ENCODE results near the gene LHX4. TPM values are rescaled to one million over a fixed set of nuclear protein-coding genes. Genes with fewer than 3 reads are reported as not detected.

The LHX4 gene
- total and polyA plus RNA-seq, 2 experiments from 2014 or later, result 0.30 TPM; not detected in 1

DNA sequence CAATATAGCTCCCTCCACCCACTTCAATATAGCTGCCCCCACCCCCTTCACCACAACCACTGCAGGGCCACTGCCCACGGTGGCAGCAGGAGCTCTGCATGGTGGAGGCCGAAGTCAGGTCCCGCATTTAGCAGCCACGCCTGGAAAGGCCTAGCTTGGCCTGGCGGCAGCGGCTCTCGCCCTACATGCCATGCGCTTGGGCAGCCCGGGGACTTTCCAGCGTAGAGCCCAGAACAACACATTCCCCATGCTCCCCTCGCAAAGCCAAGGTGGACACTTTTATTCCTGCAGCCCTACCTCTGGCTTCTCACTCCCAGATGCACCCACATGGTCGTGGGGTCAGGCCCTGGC, 37.1 kb downstream of the LHX4 start:
- TF ChIP-seq EZH2 (IDR thresholded peaks at IDR 0.05; ENCODE audit: insufficient read depth, poor library complexity, severe bottlenecking) (no peak), EZH2phosphoT487 (IDR thresholded peaks at IDR 0.05; ENCODE audit: insufficient read depth, low read depth) (no peak)
- H3K27ac ChIP-seq, result no peak overlapping the region
- H3F3A ChIP-seq (ENCODE audit: insufficient read depth), result no peaks in the 10 kb centered on the region
- no peak overlapping the region for H2AFZ ChIP-seq
- in situ Hi-C loops (cut with MboI), result no loop called here
- no peaks in the 10 kb centered on the region for H3K36me3 ChIP-seq (ENCODE audit: low read depth)
- no peak overlapping the region for H3K4me3 ChIP-seq
- no peaks in the 10 kb centered on the region for H3K79me2 ChIP-seq (ENCODE audit: insufficient read depth)
- 92 to 93% methylated on average over 12 of the region's 12 CpGs for WGBS, 2 experiments (ENCODE audit: low coverage in 1 of 2, low lambda C conversion rate in 2 of 2, missing lambda C conversion rate in 2 of 2)
- no peaks in the 10 kb centered on the region for H3K9me2 ChIP-seq (ENCODE audit: insufficient read depth)
- H3K27me3 ChIP-seq (replicated peaks; ENCODE audit: insufficient read depth), result 0 out of 2 replicates have a peak, but pooled peaks cover 5% of the 10 kb centered on the region
- no peak overlapping the region for H3K9ac ChIP-seq
- H4K20me1 ChIP-seq (ENCODE audit: insufficient read depth), result no peaks in the 10 kb centered on the region
- no peak for DNase-seq
- H3K4me2 ChIP-seq (ENCODE audit: unreplicated experiment), result no peak overlapping the region
- no peaks in the 10 kb centered on the region for H3K4me1 ChIP-seq (ENCODE audit: insufficient read depth)
- no peaks in the 10 kb centered on the region for H3K9me3 ChIP-seq (ENCODE audit: low read depth)

DNA sequence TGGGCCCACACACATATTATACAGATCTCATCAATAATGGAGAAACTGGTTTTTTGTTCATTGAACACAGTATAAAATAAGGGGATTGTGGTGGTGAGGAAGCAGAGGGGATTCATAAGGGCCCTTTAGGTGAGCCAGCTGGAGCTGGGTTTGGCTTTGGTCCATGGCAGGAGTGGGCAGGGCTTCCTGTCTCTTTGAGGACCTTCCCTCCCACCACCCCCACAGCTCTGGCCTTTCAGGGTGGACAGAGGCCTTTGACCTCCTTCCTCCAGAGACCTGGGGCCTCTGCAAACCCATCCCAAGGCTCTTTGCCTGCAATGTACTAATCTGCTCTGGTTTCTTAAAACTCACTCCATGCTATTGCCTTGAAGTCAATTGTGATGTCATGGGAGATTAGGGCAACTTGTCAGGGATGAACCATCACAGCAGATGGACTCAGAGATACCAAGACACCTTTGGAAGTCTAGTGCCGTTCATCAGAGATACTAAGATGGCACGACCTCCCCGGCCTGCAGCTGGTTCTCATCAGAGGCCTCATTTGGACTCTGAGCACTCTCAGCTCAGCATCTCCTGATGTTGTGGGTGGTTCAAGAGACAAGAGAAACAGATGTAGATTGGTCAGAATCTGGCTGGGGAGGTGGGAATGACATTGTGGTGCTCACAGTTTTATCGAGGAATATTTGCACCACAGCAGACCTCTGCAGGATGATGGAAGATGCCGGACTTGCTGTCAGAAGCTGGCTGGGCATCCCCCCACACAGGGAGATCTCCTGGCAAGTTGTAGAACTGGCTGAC, 37.9 kb downstream of the LHX4 start:
- no peaks in the 10 kb centered on the region for H3F3A ChIP-seq (ENCODE audit: insufficient read depth)
- no peak overlapping the region for H3K9ac ChIP-seq
- no peak overlapping the region for H3K4me2 ChIP-seq (ENCODE audit: unreplicated experiment)
- no peaks in the 10 kb centered on the region for H3K36me3 ChIP-seq (ENCODE audit: low read depth)
- H3K4me1 ChIP-seq (ENCODE audit: insufficient read depth), result no peaks in the 10 kb centered on the region
- no peak overlapping the region for H2AFZ ChIP-seq
- no peaks in the 10 kb centered on the region for H3K9me2 ChIP-seq (ENCODE audit: insufficient read depth)
- H3K79me2 ChIP-seq (ENCODE audit: insufficient read depth), result no peaks in the 10 kb centered on the region
- H3K27me3 ChIP-seq (replicated peaks; ENCODE audit: insufficient read depth), result no peaks in the 10 kb centered on the region
- no peak overlapping the region for H3K27ac ChIP-seq
- H3K4me3 ChIP-seq, result no peak overlapping the region
- H3K9me3 ChIP-seq (ENCODE audit: low read depth), result no peaks in the 10 kb centered on the region
- no peak for DNase-seq
- TF ChIP-seq EZH2 (IDR thresholded peaks at IDR 0.05; ENCODE audit: insufficient read depth, poor library complexity, severe bottlenecking), result no peak
- TF ChIP-seq EZH2phosphoT487 (IDR thresholded peaks at IDR 0.05; ENCODE audit: insufficient read depth, low read depth), result no peak
- H4K20me1 ChIP-seq (ENCODE audit: insufficient read depth), result no peaks in the 10 kb centered on the region
- in situ Hi-C loops (cut with MboI), result no loop called here
- WGBS, 2 experiments (ENCODE audit: low coverage in 1 of 2, low lambda C conversion rate in 2 of 2, missing lambda C conversion rate in 2 of 2), result 13 to 22% methylated on average over 5 of the region's 5 CpGs

DNA sequence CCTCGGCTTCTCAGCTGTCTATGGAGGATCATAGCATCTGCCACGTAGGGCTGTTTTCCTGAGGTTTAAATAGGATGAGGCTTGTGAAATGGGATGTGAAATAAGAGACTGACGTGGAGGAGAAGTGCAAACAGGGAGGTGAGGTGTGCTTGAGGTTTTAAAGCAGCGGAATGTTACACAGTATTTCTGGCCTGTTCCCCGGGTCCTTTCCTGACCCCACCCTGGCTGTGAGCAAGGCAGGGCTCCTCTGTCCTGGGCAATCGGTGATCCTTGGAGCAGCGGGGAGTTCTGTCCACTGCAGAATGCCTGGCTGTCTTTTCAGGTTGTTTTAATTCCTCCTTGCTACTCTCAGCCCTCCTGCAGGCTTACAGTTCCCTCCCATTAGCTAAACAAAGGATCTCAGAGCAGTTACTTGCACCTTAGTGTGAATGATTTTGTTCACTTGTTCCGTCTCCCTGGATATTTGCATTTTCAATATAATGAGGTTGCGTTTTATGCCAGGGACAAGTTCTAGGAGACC, 38.6 kb downstream of the LHX4 start:
- Histone ChIP-seq H4K20me1 (ENCODE audit: insufficient read depth) (no peaks in the 10 kb centered on the region), H3K27me3 (replicated peaks; ENCODE audit: insufficient read depth) (no peaks in the 10 kb centered on the region)
- in situ Hi-C loops (cut with MboI), result no loop called here

DNA sequence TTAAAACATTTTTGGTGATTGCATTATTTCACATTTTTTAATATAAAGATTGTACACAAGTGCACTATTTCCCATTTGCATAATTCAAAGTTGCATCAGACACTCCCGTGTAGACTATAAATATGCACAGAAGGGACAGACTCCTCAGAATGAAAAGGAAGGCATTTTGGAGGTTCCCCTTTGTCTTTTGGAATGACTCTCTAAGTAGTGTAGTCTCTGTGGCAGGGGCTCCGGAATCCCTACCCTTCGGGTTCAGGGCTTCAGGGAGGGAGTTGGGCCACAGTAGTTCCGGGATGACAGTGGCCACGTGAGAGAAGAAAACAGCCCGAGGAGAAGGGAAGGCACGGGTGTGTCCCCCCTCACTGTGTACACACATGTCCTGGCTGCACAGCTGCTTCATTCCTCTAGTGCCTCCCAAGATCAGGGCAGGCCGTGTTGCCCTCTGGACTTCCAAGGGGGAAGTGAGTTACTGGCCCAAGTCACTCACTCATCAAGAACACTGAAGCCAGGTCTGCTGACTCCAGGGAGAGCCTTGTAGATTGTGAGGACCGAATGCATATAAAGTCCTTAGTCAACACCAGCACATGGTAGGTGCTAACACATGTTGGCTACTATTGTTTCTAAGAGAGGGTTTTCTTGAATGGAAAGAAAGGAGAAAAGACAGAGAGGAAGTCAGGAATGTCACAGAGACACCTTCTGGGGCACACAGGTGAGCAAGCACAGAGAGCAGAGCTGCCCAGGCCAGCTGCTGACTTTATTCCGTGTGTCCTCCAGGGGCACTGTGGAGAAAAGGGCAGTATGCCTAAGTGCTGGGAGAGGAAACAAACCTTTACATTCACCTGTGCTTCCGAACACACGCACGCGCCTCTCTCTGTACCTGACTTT, 39.8 kb downstream of the LHX4 start:
- Histone ChIP-seq H3K79me2 (ENCODE audit: insufficient read depth) (no peaks in the 10 kb centered on the region), H4K20me1 (ENCODE audit: insufficient read depth) (no peaks in the 10 kb centered on the region)
- in situ Hi-C loops (cut with MboI), result no loop called here

More for the DNA sequence above, 38.6 kb downstream of the LHX4 start:
- Histone ChIP-seq H3K27ac (no peak overlapping the region), H3K9me2 (ENCODE audit: insufficient read depth) (no peaks in the 10 kb centered on the region), H3K9me3 (ENCODE audit: low read depth) (no peaks in the 10 kb centered on the region), H3K79me2 (ENCODE audit: insufficient read depth) (no peaks in the 10 kb centered on the region), H2AFZ (no peak overlapping the region), H3F3A (ENCODE audit: insufficient read depth) (no peaks in the 10 kb centered on the region), H3K4me2 (ENCODE audit: unreplicated experiment) (no peak overlapping the region), H3K4me1 (ENCODE audit: insufficient read depth) (no peaks in the 10 kb centered on the region), H3K4me3 (no peak overlapping the region), H3K9ac (no peak overlapping the region), H3K36me3 (ENCODE audit: low read depth) (no peaks in the 10 kb centered on the region)
- no peak for DNase-seq
- 75 to 83% methylated on average over 9 of the region's 9 CpGs for WGBS, 2 experiments (ENCODE audit: low coverage in 1 of 2, low lambda C conversion rate in 2 of 2, missing lambda C conversion rate in 2 of 2)
- no peak for TF ChIP-seq EZH2phosphoT487 (IDR thresholded peaks at IDR 0.05; ENCODE audit: insufficient read depth, low read depth)
- no peak for TF ChIP-seq EZH2 (IDR thresholded peaks at IDR 0.05; ENCODE audit: insufficient read depth, poor library complexity, severe bottlenecking)

More for the DNA sequence above, 39.8 kb downstream of the LHX4 start:
- H3K9me3 ChIP-seq (ENCODE audit: low read depth), result no peaks in the 10 kb centered on the region
- H3F3A ChIP-seq (ENCODE audit: insufficient read depth), result no peaks in the 10 kb centered on the region
- TF ChIP-seq EZH2 (IDR thresholded peaks at IDR 0.05; ENCODE audit: insufficient read depth, poor library complexity, severe bottlenecking), result no peak
- no peak for TF ChIP-seq EZH2phosphoT487 (IDR thresholded peaks at IDR 0.05; ENCODE audit: insufficient read depth, low read depth)
- H3K9me2 ChIP-seq (ENCODE audit: insufficient read depth), result no peaks in the 10 kb centered on the region
- H3K36me3 ChIP-seq (ENCODE audit: low read depth), result no peaks in the 10 kb centered on the region
- H2AFZ ChIP-seq, result no peak overlapping the region
- no peaks in the 10 kb centered on the region for H3K27me3 ChIP-seq (replicated peaks; ENCODE audit: insufficient read depth)
- no peaks in the 10 kb centered on the region for H3K4me1 ChIP-seq (ENCODE audit: insufficient read depth)
- 81 to 84% methylated on average over 14 of the region's 14 CpGs for WGBS, 2 experiments (ENCODE audit: low coverage in 1 of 2, low lambda C conversion rate in 2 of 2, missing lambda C conversion rate in 2 of 2)
- H3K4me2 ChIP-seq (ENCODE audit: unreplicated experiment), result no peak overlapping the region
- H3K27ac ChIP-seq, result no peak overlapping the region
- peak; percentile 26 for DNase-seq
- no peak overlapping the region for H3K9ac ChIP-seq
- no peak overlapping the region for H3K4me3 ChIP-seq
